Measurements from ENCODE around the gene FAM124A. TPM values are rescaled to one million over a fixed set of nuclear protein-coding genes. Genes with fewer than 3 reads are reported as not detected.

FAM124A gene
- total and polyA plus RNA-seq, 2 experiments from 2014 or later: not detected

GRCh38 chr13:51333826-51334225 is 111.6 kb downstream of the FAM124A start:
- no peaks in the 10 kb centered on the region for H3K79me2 ChIP-seq (ENCODE audit: insufficient read depth)
- no peak overlapping the region for H3K4me3 ChIP-seq
- no peak overlapping the region for H3K27ac ChIP-seq
- no peaks in the 10 kb centered on the region for H4K20me1 ChIP-seq (ENCODE audit: insufficient read depth)
- H3K9ac ChIP-seq: no peak overlapping the region
- TF ChIP-seq EZH2phosphoT487 (IDR thresholded peaks at IDR 0.05; ENCODE audit: insufficient read depth, low read depth) (no peak), EZH2 (IDR thresholded peaks at IDR 0.05; ENCODE audit: insufficient read depth, poor library complexity, severe bottlenecking) (no peak)
- no peaks in the 10 kb centered on the region for H3K9me3 ChIP-seq (ENCODE audit: low read depth)
- no peaks in the 10 kb centered on the region for H3K36me3 ChIP-seq (ENCODE audit: low read depth)
- no peaks in the 10 kb centered on the region for H3K9me2 ChIP-seq (ENCODE audit: insufficient read depth)
- H2AFZ ChIP-seq: no peak overlapping the region
- in situ Hi-C loops (cut with MboI): no loop called here
- no peak overlapping the region for H3K4me2 ChIP-seq (ENCODE audit: unreplicated experiment)
- H3F3A ChIP-seq (ENCODE audit: insufficient read depth): no peaks in the 10 kb centered on the region
- DNase-seq: no peak
- peaks cover 5% of the 10 kb centered on the region; the same call in 1 of the 2 replicates for H3K4me1 ChIP-seq (ENCODE audit: insufficient read depth)
- no peaks in the 10 kb centered on the region for H3K27me3 ChIP-seq (replicated peaks; ENCODE audit: insufficient read depth)

Small RNAs within 50 kb of the gene (small RNA-seq; reads per million reads assigned to genes)
- not detected for gene PRELID3BP2 (ENCODE audit: low read depth, low replicate concordance)

Other genes with a start within 250 kb of the FAM124A start
- not detected in 2 replicates for gene C13orf42, start 111.1 kb upstream of the FAM124A start, total RNA-seq (2014; rRNA removed; shearing (Covaris generic))
- not detected in 2 replicates for gene C13orf42, start 111.1 kb upstream of the FAM124A start, polyA plus RNA-seq (2016; fragmentation: Nextera tagmentation; extraction: Ambion mirVana)
- not detected in 2 replicates for gene SERPINE3, start 117.3 kb downstream of the FAM124A start, total RNA-seq (2014; rRNA removed; shearing (Covaris generic))
- gene SERPINE3, start 117.3 kb downstream of the FAM124A start, polyA plus RNA-seq (2016; fragmentation: Nextera tagmentation; extraction: Ambion mirVana): 0.21 TPM in 1 of 2 replicates, not detected in the other
- 35.2 and 59.4 TPM in 2 replicates for gene INTS6, start 230.6 kb downstream of the FAM124A start, total RNA-seq (2014; rRNA removed; shearing (Covaris generic))
- gene INTS6, start 230.6 kb downstream of the FAM124A start, polyA plus RNA-seq (2016; fragmentation: Nextera tagmentation; extraction: Ambion mirVana): 15.8 and 18.2 TPM in 2 replicates